Cerebellar nuclear complex (tissue), 1 donor: ENCODE results near the gene SLC24A3.

Experiments
- DNase-seq, 2 experiments: peaks; one replicate each; lab custom pipeline; 2025; lab: John Stamatoyannopoulos, UW

SLC24A3 gene

GRCh38 chr20:19272976-19273654, 60.7 kb downstream of the SLC24A3 start:
- no peak for DNase-seq

GRCh38 chr20:19274001-19274400, 61.6 kb downstream of the SLC24A3 start:
- no peak for DNase-seq

- no peak for DNase-seq
These were observed 62.1 kb downstream of the SLC24A3 start for GRCh38 chr20:19274412-19275015.

DNA sequence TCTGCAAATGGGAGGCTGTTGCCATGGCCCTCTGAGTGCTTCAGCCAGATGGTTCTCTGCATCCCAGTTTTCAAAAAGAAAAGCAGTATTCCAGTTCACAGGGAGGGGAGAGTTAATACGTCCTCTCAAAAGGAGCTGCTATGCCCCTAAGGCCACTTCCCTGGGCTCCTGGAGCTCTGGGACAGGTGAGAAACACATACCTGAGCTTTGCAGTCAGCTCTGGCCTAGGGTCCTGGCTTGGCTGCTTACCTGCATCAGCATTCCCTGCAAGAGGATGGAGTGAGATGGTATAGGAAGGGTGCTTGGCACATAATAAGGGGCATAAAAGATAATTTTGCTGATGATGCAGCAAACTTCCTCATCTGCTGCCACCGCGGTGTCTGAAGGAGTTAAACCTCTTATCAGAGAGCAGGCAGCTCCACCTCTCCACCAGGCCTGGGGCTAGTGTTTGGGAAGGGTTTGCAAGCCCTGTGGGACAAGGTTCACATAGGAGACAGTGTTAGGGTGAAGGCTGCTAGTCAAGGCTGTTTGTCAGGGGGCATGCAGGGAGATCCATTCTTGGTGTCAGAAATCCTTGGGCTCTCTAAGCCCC, 62.7 kb downstream of the SLC24A3 start:
- DNase-seq: no peak

DNA sequence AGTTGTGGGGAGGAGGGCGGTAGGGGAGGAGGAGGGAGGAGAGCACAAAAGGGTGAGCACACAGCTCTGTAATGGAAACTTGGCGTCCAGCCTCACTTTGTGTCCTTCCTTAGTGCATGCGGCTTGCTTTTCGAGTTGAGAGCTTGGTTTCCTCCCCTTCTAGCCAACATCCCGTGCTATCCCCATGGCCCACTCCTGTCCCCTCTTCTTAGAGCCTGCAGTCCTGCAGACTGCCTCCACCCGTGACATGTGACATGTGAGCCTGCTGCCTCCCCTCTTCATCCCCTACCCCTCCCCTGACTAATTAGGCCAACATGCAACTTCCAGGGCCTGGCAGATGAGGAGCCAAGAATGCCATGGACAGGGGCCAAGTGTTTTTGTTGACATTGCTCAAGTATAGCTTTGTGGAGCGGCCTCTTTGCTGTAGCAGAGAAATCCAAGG, 63.2 kb downstream of the SLC24A3 start:
- DNase-seq: no peak

DNA sequence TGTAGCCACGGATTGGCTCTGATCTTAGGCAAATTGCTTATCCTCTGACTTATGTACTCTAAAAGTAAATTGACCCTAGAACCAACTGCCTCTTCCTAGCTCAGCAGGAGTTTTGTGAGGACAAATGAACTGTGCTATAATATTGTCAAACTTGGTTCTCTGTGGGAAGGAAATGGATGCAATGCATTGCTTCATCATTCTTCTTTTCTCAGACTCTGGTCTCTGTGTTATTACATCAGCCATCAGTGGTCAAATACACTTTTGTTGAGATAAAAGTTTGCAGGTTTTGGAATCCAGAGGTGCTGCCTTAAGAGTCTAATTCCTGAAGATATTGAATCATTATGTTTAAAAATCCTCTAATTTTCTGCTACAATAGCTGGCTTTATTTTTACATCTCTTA, 64.9 kb downstream of the SLC24A3 start:
- no peak for DNase-seq

GRCh38 chr20:19283490-19284025, 71.1 kb downstream of the SLC24A3 start:
- no peak for DNase-seq

DNA sequence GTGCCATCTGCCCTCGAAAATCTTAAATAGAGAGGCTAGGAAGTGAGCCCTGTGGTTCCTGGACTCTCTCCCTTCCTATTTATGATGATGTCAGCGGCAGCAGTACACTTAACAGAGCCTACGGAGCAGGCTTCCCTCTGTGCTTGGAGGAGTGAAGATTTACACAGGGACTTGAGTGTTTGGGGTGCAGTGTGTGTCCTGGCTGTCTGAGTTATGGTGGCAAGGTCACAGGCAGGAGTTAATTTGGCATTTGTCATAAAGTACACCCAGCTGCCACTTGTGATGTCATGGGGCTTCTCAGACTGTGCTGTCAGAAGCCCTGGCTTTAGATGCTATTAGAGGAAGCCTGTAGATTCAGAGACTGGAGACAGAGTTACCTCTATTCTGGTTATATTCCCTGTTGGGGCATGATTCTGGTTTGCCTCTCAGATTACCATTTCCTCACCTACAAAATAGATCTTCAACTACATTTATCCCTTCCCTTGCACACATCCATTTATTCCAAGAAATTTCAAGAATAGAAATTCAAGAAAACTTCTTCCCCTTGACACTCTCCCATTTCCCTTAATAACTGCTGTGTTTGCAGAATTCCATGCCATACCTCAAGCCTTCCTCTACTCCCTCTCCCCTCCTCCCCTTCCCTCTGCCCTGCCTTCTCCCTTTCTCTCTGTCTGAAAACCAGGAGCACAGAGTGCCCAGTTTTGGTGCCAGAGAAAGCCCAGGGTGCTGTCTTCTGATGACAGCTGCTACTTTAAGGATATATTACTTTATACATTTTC, 72.1 kb downstream of the SLC24A3 start:
- no peak for DNase-seq

GRCh38 chr20:19285436-19285835, 73.0 kb downstream of the SLC24A3 start:
- DNase-seq: no peak

DNA sequence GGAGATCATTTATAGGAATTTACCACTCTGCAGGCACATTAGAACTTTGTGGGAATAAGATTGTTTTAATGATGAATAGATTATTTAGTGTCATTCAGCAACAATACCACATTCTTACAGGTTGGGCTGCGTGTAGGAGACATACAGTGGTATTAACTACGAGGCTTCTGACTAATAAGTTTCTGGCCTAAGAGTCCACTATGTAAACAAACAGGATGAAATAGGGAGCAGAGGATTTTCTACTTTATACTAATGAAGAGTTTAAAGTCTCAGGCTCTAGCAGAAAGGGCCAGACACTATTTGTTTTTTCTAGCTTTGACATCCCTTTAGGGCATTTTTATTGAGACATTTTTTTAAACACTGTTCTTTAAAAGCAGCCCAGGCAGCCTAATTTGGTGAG, 75.6 kb downstream of the SLC24A3 start:
- no peak for DNase-seq

DNA sequence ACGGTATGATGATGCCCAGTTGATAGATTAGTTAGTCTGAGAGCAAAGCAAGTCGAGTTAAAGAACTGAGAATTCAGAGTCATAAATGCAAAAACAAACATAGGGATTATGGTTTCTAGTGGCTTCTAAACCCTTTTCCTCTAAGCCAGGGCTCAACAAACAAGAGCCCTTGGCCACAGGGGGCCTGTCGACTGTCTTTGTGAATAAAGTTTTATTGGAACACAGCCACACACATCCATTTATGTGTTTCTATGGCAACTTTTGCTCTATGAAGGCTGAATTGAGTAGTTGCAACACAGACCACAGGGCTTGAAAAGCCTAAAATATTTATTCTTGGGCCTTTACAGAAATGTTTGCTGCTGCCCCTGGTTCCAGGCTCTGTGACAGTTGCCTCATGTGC, 76.2 kb downstream of the SLC24A3 start:
- no peak for DNase-seq

DNA sequence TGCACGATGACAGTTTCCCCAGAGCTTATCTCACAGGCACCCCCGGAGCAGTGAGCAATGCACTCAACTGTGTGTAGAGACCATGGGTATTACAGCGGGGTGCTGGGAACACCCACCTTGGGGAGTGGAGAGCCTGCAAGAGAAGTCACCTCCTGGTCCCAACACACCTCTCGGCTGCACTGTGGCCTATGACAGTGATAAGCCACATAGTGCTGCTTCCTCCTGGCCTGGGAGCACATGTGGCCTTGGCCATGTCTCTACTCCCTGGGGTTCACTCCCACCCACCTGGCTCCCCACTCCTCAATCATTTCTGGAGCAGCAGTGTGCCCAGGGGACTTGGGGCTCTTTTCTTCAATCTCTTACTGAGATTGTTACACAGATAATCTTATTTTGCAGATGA, 77.0 kb downstream of the SLC24A3 start:
- no peak for DNase-seq

GRCh38 chr20:19291024-19291817, 78.8 kb downstream of the SLC24A3 start:
- DNase-seq: no peak

DNA sequence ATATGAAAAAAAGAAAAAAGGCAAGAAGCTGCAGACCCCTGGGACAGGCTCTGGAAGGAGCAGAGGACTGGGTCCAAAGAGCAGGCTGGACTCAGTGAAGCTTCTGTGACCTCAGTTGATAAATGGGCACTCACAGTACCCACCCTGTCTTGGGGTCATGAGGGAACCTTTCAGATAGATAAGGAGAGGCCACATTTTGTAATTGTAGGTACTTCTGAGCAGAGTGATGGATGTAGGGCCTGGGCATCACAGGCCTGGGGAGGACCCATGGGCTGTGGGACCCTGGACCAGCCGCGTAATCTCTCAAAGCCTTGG, 79.3 kb downstream of the SLC24A3 start:
- no peak for DNase-seq

DNA sequence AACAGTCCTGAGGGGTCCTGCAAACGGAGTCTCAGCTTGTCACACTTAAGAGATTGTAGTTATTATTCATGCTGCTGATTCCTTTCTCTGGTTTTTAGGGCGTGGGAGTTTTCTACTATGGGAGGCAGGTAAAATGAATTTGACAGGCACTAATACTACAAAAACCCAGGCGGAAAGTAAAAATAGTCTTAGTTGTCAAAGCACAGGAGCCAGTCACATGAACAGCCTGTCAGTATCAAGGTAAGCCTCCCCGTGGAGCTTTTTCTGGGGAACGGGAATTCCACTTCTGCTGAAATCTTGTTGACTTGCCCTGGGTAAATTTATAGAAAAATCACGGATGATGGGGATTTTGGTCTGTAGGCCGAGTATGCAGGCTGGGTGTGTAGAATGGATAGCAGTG, 79.8 kb downstream of the SLC24A3 start:
- DNase-seq: no peak

GRCh38 chr20:19295076-19295475, 82.6 kb downstream of the SLC24A3 start:
- no peak for DNase-seq

DNA sequence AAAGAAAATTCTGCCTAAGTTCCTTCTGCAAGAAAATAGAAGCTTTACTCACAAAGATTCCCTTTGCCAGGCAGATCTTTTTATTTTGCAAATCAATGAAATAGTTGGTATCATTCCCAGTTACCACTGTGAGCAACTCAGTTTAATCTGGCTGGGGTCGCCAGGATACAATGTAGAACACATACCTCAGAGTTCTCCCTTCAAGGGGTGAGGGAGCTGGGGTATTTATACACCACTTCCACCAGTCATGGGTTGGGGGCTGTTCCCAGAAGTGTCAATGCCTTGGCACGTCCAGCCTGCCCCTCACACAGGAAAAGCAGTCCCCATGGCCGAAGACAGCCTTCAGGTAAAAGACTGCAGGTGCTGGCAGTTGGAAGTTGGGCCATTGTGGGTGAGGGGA, 86.2 kb downstream of the SLC24A3 start:
- DNase-seq: no peak

- no peak for DNase-seq
These were observed 88.0 kb downstream of the SLC24A3 start for GRCh38 chr20:19300395-19300794.

DNA sequence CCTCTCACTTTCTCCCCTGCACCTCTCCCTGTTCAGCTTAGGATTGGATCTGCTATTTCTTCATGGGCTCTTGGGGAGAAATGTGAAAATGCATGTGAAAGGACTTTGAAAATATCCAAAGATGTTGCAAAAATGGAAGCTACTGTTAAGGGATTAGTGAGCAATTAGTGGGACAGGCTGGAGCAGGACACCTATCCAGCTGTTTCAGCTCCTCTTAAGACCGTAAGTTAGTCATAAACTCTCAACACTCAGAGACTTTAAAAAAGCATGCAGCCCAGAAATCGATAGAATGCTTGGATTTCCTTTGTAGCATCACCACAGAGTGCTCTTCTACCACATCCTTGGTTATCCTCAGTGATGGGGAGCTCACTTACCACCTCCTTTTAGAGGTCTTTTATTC, 88.7 kb downstream of the SLC24A3 start:
- DNase-seq: no peak

- no peak for DNase-seq
These were observed 89.4 kb downstream of the SLC24A3 start for GRCh38 chr20:19301843-19302242.

- no peak for DNase-seq
These were observed 90.3 kb downstream of the SLC24A3 start for GRCh38 chr20:19302714-19303113.

GRCh38 chr20:19304389-19304788, 91.9 kb downstream of the SLC24A3 start:
- DNase-seq: no peak
